ENCODE results near the gene ASB6. TPM values are rescaled to one million over a fixed set of nuclear protein-coding genes. Genes with fewer than 3 reads are reported as not detected.

The ASB6 gene
- polyA plus RNA-seq, 1 experiment: 23.2 TPM

DNA sequence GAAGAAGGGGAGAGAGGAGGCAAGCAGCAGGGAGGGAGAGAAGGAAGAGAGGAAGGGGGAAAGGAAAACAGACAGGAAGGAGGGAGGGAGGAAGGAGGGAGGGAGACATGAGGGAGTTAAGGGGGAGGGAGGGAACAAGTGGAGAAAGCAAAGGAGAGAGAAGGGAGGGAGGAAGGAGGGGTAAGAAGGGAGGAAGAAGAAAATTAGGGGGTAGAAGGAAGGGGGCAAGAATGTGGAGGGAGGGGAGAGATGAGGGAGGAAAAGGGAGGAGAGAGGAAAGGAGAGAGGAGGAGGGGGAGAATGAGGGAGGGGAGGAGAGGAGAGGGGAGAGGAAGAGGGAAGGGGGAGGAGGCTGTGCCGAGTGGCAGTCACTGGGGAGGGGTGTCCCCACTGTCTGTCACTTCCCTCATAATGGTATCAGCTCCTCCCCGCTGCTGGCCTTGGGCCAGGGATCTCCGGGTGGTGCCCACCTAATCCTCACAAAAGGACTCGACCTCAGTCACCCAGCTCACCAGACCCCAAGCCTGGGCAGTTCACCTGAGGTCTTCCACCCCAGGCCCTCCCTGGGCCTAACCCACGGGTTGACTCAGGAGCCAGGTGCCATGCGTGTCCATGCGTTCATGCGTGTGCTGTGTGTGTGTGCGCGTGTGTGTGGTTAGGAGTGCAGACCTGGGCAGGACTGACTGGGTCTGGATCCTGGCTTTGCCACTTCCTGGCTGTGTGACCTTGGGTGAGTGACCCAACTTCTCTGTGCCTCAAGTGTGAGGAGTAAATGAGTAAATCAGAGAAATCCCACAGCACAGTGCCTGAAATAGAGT, 39.1 kb downstream of the ASB6 start:
- Histone ChIP-seq H3K36me3 (ENCODE audit: control insufficient read depth, insufficient read depth, low read length) (no peaks in the 10 kb centered on the region), H3K27me3 (ENCODE audit: control insufficient read depth, insufficient read depth, low read length) (no peaks in the 10 kb centered on the region), H3K4me3 (ENCODE audit: low read depth, low read length) (no peak overlapping the region)
- CTCF ChIA-PET: interaction anchor here (0.9 to 1.1 kb wide), 2 partner anchors 21 to 429 kb away, joined by 3 read pairs; no protein-coding TSS in a partner anchor
- POLR2A ChIA-PET: no interaction called here
- TF ChIP-seq, protein P1, sequence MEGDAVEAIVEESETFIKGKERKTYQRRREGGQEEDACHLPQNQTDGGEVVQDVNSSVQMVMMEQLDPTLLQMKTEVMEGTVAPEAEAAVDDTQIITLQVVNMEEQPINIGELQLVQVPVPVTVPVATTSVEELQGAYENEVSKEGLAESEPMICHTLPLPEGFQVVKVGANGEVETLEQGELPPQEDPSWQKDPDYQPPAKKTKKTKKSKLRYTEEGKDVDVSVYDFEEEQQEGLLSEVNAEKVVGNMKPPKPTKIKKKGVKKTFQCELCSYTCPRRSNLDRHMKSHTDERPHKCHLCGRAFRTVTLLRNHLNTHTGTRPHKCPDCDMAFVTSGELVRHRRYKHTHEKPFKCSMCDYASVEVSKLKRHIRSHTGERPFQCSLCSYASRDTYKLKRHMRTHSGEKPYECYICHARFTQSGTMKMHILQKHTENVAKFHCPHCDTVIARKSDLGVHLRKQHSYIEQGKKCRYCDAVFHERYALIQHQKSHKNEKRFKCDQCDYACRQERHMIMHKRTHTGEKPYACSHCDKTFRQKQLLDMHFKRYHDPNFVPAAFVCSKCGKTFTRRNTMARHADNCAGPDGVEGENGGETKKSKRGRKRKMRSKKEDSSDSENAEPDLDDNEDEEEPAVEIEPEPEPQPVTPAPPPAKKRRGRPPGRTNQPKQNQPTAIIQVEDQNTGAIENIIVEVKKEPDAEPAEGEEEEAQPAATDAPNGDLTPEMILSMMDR (IDR thresholded peaks at IDR 0.05; ENCODE audit: insufficient read depth, low read depth, low read length): no peak
- no peak for DNase-seq (ENCODE audit: low read depth)

DNA sequence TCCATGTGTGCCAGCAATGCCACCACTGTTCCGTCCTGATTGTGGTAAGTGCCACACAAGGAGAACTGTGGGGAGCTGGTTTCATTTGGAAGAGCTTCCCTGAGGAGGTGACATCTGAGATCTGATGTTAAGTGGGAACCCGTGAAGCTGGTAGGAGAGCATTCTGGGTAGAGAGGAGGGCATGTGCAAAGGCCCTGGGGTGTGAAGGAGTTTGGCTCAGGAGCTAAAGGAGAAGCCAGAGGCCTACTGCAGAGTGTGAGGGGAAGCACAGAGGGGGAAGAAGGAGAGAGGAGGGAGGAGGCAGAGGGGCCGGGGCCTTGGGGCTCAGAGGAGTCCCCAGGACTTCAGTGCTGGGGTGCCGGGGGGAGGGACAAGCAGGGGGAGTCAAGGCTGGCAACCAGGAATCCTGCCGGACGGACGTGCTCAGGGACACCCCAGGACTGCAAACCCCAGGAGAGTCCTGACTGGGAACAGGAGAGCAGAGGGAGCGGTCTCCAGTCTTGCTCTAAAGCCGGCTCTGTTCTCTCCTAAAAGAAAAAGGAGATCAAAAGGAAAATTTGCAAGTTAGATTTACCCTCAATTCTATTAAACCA, 40.8 kb downstream of the ASB6 start:
- CTCF ChIA-PET: interaction anchor here (0.7 kb wide), 1 partner anchor 428 kb away, joined by 3 read pairs; no protein-coding TSS in a partner anchor
- POLR2A ChIA-PET: no interaction called here
- TF ChIP-seq, protein P1 (IDR thresholded peaks at IDR 0.05; ENCODE audit: insufficient read depth, low read depth, low read length): no peak
- H3K4me3 ChIP-seq (ENCODE audit: low read depth, low read length): no peak overlapping the region
- no peak for DNase-seq (ENCODE audit: low read depth)
- H3K36me3 ChIP-seq (ENCODE audit: control insufficient read depth, insufficient read depth, low read length): no peaks in the 10 kb centered on the region
- H3K27me3 ChIP-seq (ENCODE audit: control insufficient read depth, insufficient read depth, low read length): no peaks in the 10 kb centered on the region

DNA sequence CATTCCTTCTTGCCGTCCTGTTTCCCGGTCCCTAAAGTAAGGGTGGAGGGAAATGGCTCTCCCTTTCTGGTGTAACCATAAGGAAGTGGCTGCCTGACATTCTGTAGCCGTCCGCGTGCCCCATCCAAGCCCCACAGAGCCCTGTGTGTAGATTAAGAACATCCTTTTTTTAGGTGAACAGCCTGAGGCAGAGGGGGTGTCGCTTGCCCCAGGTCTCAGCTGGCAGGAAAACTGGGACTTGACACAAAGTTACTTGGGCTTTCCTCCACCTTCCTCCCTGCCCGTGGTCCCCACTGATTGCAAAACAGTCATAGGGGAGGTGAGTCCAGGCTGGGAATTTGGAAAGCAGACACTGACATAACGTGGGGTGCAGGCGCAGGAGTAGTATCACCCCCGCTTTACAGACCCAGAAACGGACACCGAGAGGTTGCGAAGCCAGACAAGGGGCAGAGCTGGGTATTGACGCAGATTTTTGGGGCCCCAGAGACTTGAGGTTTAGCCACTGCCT, 43.8 kb downstream of the ASB6 start:
- H3K27me3 ChIP-seq (ENCODE audit: control insufficient read depth, insufficient read depth, low read length): no peaks in the 10 kb centered on the region
- DNase-seq (ENCODE audit: low read depth): no peak
- ChIA-PET CTCF (no interaction called here), POLR2A (no interaction called here)
- H3K4me3 ChIP-seq (ENCODE audit: low read depth, low read length): peak overlapping the region; percentile 49
- no peaks in the 10 kb centered on the region for H3K36me3 ChIP-seq (ENCODE audit: control insufficient read depth, insufficient read depth, low read length)
- TF ChIP-seq, protein P1 (IDR thresholded peaks at IDR 0.05; ENCODE audit: insufficient read depth, low read depth, low read length): no peak

DNA sequence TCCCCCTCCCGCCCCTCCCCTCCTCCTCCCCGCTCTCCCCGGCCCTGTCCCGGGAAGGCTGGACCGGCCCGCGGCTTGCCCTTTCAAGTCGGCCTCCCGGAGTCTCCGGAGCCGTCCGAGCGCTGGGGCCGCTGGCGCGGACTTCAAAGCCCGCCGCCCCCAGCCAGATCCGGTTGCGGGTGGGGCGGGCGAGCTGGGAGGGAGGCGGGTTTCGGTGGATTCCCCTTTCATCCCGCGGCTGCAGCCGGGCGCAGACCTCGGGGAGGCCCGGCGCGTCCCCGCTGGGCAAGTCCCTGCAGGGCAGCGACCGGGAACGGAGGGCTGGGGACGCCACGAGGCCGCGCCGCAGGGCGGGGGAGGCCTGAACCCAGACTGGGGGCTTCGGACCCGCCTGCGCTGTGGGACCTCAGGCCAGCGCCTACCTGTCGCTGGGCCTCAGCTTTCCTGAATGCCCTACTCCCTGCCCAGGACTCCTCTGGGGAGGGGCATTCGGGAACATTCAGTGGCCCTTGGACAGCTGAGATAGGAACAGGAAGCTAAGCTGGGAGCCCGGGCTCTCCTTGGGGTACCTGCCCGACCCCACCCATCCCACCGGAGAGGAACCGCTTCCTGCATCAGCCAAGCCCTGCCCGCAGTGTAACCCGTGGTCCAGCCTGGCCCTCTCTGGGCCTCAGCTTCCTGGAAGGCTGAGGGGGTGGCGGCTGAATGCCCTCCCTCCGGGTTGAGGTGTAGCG, 44.4 kb downstream of the ASB6 start:
- CTCF ChIA-PET: interaction anchor here (0.6 to 2.2 kb wide), 8 partner anchors 9 to 466 kb away, joined by 3 to 9 read pairs (median 4); no protein-coding TSS in a partner anchor
- TF ChIP-seq, protein P1 (IDR thresholded peaks at IDR 0.05; ENCODE audit: insufficient read depth, low read depth, low read length): no peak
- no peak for DNase-seq (ENCODE audit: low read depth)
- Histone ChIP-seq H3K36me3 (ENCODE audit: control insufficient read depth, insufficient read depth, low read length) (no peaks in the 10 kb centered on the region), H3K4me3 (ENCODE audit: low read depth, low read length) (peak overlapping the region; percentile 49), H3K27me3 (ENCODE audit: control insufficient read depth, insufficient read depth, low read length) (no peaks in the 10 kb centered on the region)
- POLR2A ChIA-PET: interaction anchor here (0.6 kb wide), 1 partner anchor 9 kb away, joined by 4 read pairs; no protein-coding TSS in a partner anchor
